H9 (cell line): ENCODE results near the gene AMER3. TPM values are rescaled to one million over a fixed set of nuclear protein-coding genes. Genes with fewer than 3 reads are reported as not detected.

Experiments
- DNase-seq: peaks from one replicate; pipeline ENCODE4 v3.0.0-alpha.2; 2017
- H2AFZ ChIP-seq: one replicate; pipeline ENCODE4 v1.6.1; 2013; ENCODE audit warnings: mild to moderate bottlenecking, low read length, control low read depth, moderate library complexity
- H2AK5ac ChIP-seq: 2 replicates; pipeline ENCODE4 v1.6.1; 2013; ENCODE audit warnings: low read length, control low read depth, mixed read lengths; ENCODE audit not compliant: insufficient read length
- H2BK120ac ChIP-seq: one replicate; pipeline ENCODE4 v1.6.1; 2013; ENCODE audit warnings: low read depth, mild to moderate bottlenecking, low read length, control low read depth, inconsistent platforms; ENCODE audit not compliant: poor library complexity, severe bottlenecking
- H2BK12ac ChIP-seq: 2 replicates; pipeline ENCODE4 v1.6.1; 2013; ENCODE audit warnings: low read length, control low read depth, mixed read lengths, low read depth; ENCODE audit not compliant: insufficient read length
- H2BK15ac ChIP-seq: 2 replicates; pipeline ENCODE4 v1.6.1; 2013; ENCODE audit warnings: low read depth, low read length, control low read depth
- H2BK20ac ChIP-seq: one replicate; pipeline ENCODE4 v1.6.1; 2013; ENCODE audit warnings: low read depth, mild to moderate bottlenecking, low read length, control low read depth, inconsistent platforms; ENCODE audit not compliant: poor library complexity, severe bottlenecking
- H2BK5ac ChIP-seq: 2 replicates; pipeline ENCODE4 v1.6.1; 2013; ENCODE audit warnings: low read length, control low read depth, mixed read lengths; ENCODE audit not compliant: insufficient read length
- H3K14ac ChIP-seq: 2 replicates; pipeline ENCODE4 v1.6.1; 2013; ENCODE audit warnings: low read length, control low read depth; ENCODE audit not compliant: insufficient read depth
- H3K18ac ChIP-seq: 2 replicates; pipeline ENCODE4 v1.6.1; 2013; ENCODE audit warnings: low read depth, mild to moderate bottlenecking, mixed read lengths, low read length, control low read depth; ENCODE audit not compliant: insufficient read length
- H3K23ac ChIP-seq: 2 replicates; pipeline ENCODE4 v1.6.1; 2013; ENCODE audit warnings: low read length, control low read depth, mixed read lengths, low read depth; ENCODE audit not compliant: insufficient read length
- H3K23me2 ChIP-seq: 2 replicates; pipeline ENCODE4 v1.6.1; 2013; ENCODE audit warnings: low read depth, mild to moderate bottlenecking, mixed read lengths, low read length, control low read depth; ENCODE audit not compliant: insufficient read length, poor library complexity, severe bottlenecking
- H3K27ac ChIP-seq: 2 replicates; pipeline ENCODE4 v1.5.1; 2013; ENCODE audit warnings: low read length, control low read depth, mixed read lengths, low read depth; ENCODE audit not compliant: insufficient read length
- H3K27me3 ChIP-seq: 2 replicates; pipeline ENCODE4 v1.6.1; 2013; ENCODE audit warnings: low read length, control low read depth, inconsistent platforms; ENCODE audit not compliant: insufficient read depth
- H3K4ac ChIP-seq: 2 replicates; pipeline ENCODE4 v1.6.1; 2013; ENCODE audit warnings: low read depth, mild to moderate bottlenecking, control low read depth, inconsistent platforms, low read length, moderate library complexity
- H3K4me1 ChIP-seq: 2 replicates; pipeline ENCODE4 v1.6.1; 2013; ENCODE audit warnings: low read length, control low read depth, inconsistent platforms; ENCODE audit not compliant: insufficient read depth
- H3K4me2 ChIP-seq: 2 replicates; pipeline ENCODE4 v1.6.1; 2013; ENCODE audit warnings: low read length, control low read depth, mixed read lengths; ENCODE audit not compliant: insufficient read length, insufficient read depth
- H3K56ac ChIP-seq: 2 replicates; pipeline ENCODE4 v1.6.1; 2013; ENCODE audit warnings: low read depth, mild to moderate bottlenecking, mixed read lengths, low read length, control low read depth; ENCODE audit not compliant: insufficient read length
- H3K79me1 ChIP-seq: 2 replicates; pipeline ENCODE4 v1.6.1; 2013; ENCODE audit warnings: low read depth, mild to moderate bottlenecking, moderate library complexity, low read length, control low read depth, inconsistent platforms; ENCODE audit not compliant: insufficient read depth, poor library complexity, severe bottlenecking
- H3K79me2 ChIP-seq: 2 replicates; pipeline ENCODE4 v1.6.1; 2013; ENCODE audit warnings: low read length, control low read depth, inconsistent platforms; ENCODE audit not compliant: insufficient read depth
- H3K9ac ChIP-seq: 2 replicates; pipeline ENCODE4 v1.6.1; 2013; ENCODE audit warnings: low read length, control low read depth, mixed read lengths; ENCODE audit not compliant: insufficient read length; ENCODE audit errors: extremely low read depth
- H3K9me3 ChIP-seq: one replicate; pipeline ENCODE4 v1.6.1; 2013; ENCODE audit warnings: low read depth, low read length, inconsistent platforms; ENCODE audit not compliant: control insufficient read depth
- H3T11ph ChIP-seq: one replicate; pipeline ENCODE4 v1.6.1; 2013; ENCODE audit warnings: mild to moderate bottlenecking, low read length, control low read depth, inconsistent platforms
- H4K20me1 ChIP-seq: one replicate; pipeline ENCODE4 v1.6.1; 2013; ENCODE audit not compliant: control insufficient read depth, insufficient read length, insufficient read depth
- H4K5ac ChIP-seq: 2 replicates; pipeline ENCODE4 v1.6.1; 2013; ENCODE audit warnings: low read depth, mild to moderate bottlenecking, mixed read lengths, low read length, control low read depth; ENCODE audit not compliant: insufficient read length
- H4K8ac ChIP-seq: replicated peaks from 2 replicates; pipeline ENCODE4 v1.6.1; 2013; ENCODE audit warnings: low read length, control low read depth, mixed read lengths, low read depth; ENCODE audit not compliant: insufficient read length
- H4K91ac ChIP-seq: 2 replicates; pipeline ENCODE4 v1.6.1; 2013; ENCODE audit warnings: low read depth, mild to moderate bottlenecking, moderate library complexity, mixed read lengths, low read length, control low read depth; ENCODE audit not compliant: insufficient read length
- H3K27ac Mint-ChIP-seq, 3 experiments: 2 replicates in 2 of 3; 3 replicates in 1 of 3; pipeline ENCODE4 v1.8.0; 2020 to 2021; ENCODE audit warnings: mixed read lengths in 3 of 3, mild to moderate bottlenecking in 1 of 3, moderate library complexity in 1 of 3
- H3K27me3 Mint-ChIP-seq: 2 replicates; pipeline ENCODE4 v1.8.0; 2021; ENCODE audit warnings: low read depth, mild to moderate bottlenecking, moderate library complexity, mixed read lengths
- H3K36me3 Mint-ChIP-seq, 3 experiments: 2 replicates in 2 of 3; 3 replicates in 1 of 3; pipeline ENCODE4 v1.8.0; 2020 to 2021; ENCODE audit warnings: low read depth in 3 of 3, mixed read lengths in 3 of 3; ENCODE audit not compliant: insufficient read depth in 1 of 3
- H3K4me1 Mint-ChIP-seq, 2 experiments: 2 replicates each; pipeline ENCODE4 v1.8.0; 2020; ENCODE audit warnings: mixed read lengths in 2 of 2
- H3K4me3 Mint-ChIP-seq, 2 experiments: 2 replicates in 1 of 2; 3 replicates in 1 of 2; pipeline ENCODE4 v1.8.0; 2020 to 2021; ENCODE audit warnings: mild to moderate bottlenecking in 2 of 2, mixed read lengths in 2 of 2, moderate library complexity in 1 of 2
- H3K9me3 Mint-ChIP-seq, 2 experiments: 2 replicates in 1 of 2; 3 replicates in 1 of 2; pipeline ENCODE4 v1.8.0; 2020; ENCODE audit warnings: mild to moderate bottlenecking in 2 of 2, mixed read lengths in 2 of 2, moderate library complexity in 1 of 2
- CTCF ChIP-seq: fragments of 200-600 bp; sonication (generic); conservative IDR thresholded peaks from 3 replicates; pipeline ENCODE4 v1.8.0; 2021; ENCODE audit warnings: antibody characterized with exemption, mild to moderate bottlenecking
- WGBS: extraction: QIAGEN DNeasy Blood & Tissue Kit; methylation state at CpG from one replicate; pipeline ENCODE4 v1.1.7; 2013; ENCODE audit warnings: missing lambda C conversion rate, low lambda C conversion rate, mixed read lengths; ENCODE audit not compliant: insufficient read length; ENCODE audit errors: extremely low coverage; 5-methylcytosine and 5-hydroxymethylcytosine counted together
- total RNA-seq: library from RNA; stranded (reverse); gene quantifications from 2 replicates; pipeline ENCODE4 v1.2.1, GENCODE V29; 2021

AMER3 gene
- total RNA-seq, 1 experiment from 2014 or later, result 0.59 TPM

DNA sequence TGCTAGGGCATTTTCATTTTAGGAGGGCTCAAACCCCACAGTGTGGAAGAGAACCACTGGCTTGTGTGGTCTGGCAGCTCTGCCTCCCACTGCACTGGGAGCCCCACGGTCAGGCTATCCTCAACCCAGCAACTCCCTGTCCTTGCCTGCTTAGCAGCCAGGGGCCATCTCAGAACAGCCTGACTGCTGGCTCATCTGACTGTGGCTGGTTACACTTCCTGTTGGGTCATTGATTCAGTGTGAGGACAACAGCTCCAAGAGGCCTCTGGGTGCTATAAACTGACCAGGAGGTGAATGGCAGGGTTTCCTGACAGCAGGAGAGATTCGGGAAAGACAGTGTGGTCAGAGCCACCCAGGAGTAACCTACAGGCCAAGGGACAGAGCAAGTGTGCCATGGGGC is 40.1 kb downstream of the AMER3 start:
- no peak overlapping the region for H3K56ac ChIP-seq
- no CpG with 5 or more reads among the region's 2 CpGs for WGBS
- H3K4me3 Mint-ChIP-seq, result no peak overlapping the region
- no peaks in the 10 kb centered on the region for H4K20me1 ChIP-seq
- H3K79me2 ChIP-seq, result no peaks in the 10 kb centered on the region
- no peaks in the 10 kb centered on the region for H3K9me3 Mint-ChIP-seq
- no peak overlapping the region for H2BK20ac ChIP-seq
- H2BK15ac ChIP-seq, result no peak overlapping the region
- H3K79me1 ChIP-seq, result no peaks in the 10 kb centered on the region
- no peak overlapping the region for H4K8ac ChIP-seq
- H3K23ac ChIP-seq, result no peak overlapping the region
- no peak overlapping the region for H2AK5ac ChIP-seq
- no peak overlapping the region for H3K18ac ChIP-seq
- no peaks in the 10 kb centered on the region for H3K9me3 ChIP-seq
- no peaks in the 10 kb centered on the region for H3K36me3 Mint-ChIP-seq
- H3K4me1 ChIP-seq, result no peaks in the 10 kb centered on the region
- no peak overlapping the region for H2BK120ac ChIP-seq
- H2BK5ac ChIP-seq, result no peak overlapping the region
- no peak overlapping the region for H4K5ac ChIP-seq
- H3K27me3 Mint-ChIP-seq, result peaks cover 18% of the 10 kb centered on the region
- no peak overlapping the region for H3K27ac ChIP-seq
- no peak overlapping the region for H4K91ac ChIP-seq
- H3K27me3 ChIP-seq, result no peaks in the 10 kb centered on the region; the same call in 1 of the 2 replicates
- DNase-seq, result no peak
- no peak overlapping the region for H3K4me2 ChIP-seq
- H3K4ac ChIP-seq, result no peak overlapping the region
- H2AFZ ChIP-seq, result no peak overlapping the region
- H3K14ac ChIP-seq, result no peak overlapping the region
- no peak for TF ChIP-seq CTCF
- H3K4me1 Mint-ChIP-seq, result peaks cover 24 to 28% of the 10 kb centered on the region in 2 experiments
- no peak overlapping the region for H3K27ac Mint-ChIP-seq
- H3T11ph ChIP-seq, result no peak overlapping the region
- no peak overlapping the region for H2BK12ac ChIP-seq
- no peak overlapping the region for H3K9ac ChIP-seq
- H3K23me2 ChIP-seq, result peaks cover 12% of the 10 kb centered on the region
